HL-60 (cell line): ENCODE data around the gene FAM83C.

ENCODE experiments used
- POLR2AphosphoS5 ChIP-seq: IDR thresholded peaks from 2 replicates; pipeline ENCODE4 v1.6.1; 2012; ENCODE audit warnings: low read depth
- TF ChIP-seq, protein P1 (sequence below): IDR thresholded peaks from one replicate; pipeline ENCODE4 v1.5.1; 2011; ENCODE audit warnings: low read length, control low read depth, inconsistent platforms; ENCODE audit not compliant: insufficient read depth
- TF ChIP-seq, protein P2 (sequence below): IDR thresholded peaks from 2 replicates; pipeline ENCODE4 v1.6.1; 2012; ENCODE audit warnings: low read depth; ENCODE audit not compliant: insufficient replicate concordance

DNA sequence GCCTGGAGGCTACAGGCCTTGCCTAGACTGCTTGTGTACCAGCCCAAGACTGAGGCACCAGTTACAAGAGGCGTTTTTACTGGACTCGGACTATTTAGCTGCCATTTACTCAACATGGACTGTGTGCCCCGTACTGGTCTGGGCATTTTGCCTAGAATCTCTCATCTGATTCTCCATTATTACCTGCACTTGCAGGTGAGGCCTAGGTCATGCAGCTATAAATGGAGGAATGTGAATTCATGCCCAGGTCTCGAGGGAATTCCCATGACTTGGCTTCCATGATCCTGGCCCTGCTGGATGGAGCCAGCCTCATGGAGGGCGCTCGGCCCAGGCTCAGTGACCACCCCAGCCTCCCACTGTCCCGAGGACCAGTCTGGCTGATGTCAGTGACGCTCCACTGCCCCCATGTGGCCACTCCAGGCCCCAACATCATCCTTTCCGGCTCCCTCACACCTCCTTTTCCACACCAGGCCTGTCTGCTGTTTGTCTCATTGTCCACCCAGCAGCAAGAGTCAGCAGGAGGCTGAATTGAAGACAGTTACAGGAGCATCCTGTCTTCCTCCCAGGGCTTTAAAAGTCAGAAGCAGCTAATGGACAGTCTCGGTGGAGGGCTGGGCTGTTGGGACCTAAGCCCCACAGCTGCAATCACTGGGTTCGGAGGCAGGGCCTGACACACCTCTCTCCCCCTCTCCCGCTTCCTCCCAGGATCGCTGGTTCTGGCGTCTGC lies 23.0 kb downstream of the FAM83C start:
- TF ChIP-seq, protein P1, sequence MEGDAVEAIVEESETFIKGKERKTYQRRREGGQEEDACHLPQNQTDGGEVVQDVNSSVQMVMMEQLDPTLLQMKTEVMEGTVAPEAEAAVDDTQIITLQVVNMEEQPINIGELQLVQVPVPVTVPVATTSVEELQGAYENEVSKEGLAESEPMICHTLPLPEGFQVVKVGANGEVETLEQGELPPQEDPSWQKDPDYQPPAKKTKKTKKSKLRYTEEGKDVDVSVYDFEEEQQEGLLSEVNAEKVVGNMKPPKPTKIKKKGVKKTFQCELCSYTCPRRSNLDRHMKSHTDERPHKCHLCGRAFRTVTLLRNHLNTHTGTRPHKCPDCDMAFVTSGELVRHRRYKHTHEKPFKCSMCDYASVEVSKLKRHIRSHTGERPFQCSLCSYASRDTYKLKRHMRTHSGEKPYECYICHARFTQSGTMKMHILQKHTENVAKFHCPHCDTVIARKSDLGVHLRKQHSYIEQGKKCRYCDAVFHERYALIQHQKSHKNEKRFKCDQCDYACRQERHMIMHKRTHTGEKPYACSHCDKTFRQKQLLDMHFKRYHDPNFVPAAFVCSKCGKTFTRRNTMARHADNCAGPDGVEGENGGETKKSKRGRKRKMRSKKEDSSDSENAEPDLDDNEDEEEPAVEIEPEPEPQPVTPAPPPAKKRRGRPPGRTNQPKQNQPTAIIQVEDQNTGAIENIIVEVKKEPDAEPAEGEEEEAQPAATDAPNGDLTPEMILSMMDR: peak; percentile 67
- TF ChIP-seq POLR2AphosphoS5: no peak
- TF ChIP-seq, protein P2, sequence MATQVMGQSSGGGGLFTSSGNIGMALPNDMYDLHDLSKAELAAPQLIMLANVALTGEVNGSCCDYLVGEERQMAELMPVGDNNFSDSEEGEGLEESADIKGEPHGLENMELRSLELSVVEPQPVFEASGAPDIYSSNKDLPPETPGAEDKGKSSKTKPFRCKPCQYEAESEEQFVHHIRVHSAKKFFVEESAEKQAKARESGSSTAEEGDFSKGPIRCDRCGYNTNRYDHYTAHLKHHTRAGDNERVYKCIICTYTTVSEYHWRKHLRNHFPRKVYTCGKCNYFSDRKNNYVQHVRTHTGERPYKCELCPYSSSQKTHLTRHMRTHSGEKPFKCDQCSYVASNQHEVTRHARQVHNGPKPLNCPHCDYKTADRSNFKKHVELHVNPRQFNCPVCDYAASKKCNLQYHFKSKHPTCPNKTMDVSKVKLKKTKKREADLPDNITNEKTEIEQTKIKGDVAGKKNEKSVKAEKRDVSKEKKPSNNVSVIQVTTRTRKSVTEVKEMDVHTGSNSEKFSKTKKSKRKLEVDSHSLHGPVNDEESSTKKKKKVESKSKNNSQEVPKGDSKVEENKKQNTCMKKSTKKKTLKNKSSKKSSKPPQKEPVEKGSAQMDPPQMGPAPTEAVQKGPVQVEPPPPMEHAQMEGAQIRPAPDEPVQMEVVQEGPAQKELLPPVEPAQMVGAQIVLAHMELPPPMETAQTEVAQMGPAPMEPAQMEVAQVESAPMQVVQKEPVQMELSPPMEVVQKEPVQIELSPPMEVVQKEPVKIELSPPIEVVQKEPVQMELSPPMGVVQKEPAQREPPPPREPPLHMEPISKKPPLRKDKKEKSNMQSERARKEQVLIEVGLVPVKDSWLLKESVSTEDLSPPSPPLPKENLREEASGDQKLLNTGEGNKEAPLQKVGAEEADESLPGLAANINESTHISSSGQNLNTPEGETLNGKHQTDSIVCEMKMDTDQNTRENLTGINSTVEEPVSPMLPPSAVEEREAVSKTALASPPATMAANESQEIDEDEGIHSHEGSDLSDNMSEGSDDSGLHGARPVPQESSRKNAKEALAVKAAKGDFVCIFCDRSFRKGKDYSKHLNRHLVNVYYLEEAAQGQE: no peak
